ENCODE measurements around the gene TNS3. TPM values are rescaled to one million over a fixed set of nuclear protein-coding genes. Genes with fewer than 3 reads are reported as not detected.

Gene TNS3
- total and polyA plus RNA-seq, 2 donors (not counting 3 experiments of a cell fraction or from before 2014, with no cell fraction given) = 10.4 to 45.1 TPM

GRCh38 chr7:47605816-47606575, 24.1 kb upstream of the TNS3 start:
- Histone ChIP-seq H3K36me3 (ENCODE audit: control insufficient read depth in 2 of 2, extremely low read depth in 1 of 2, insufficient read depth in 2 of 2, low read length in 2 of 2) (no peaks in the 10 kb centered on the region), H3K4me2 (ENCODE audit: insufficient read depth, low read length) (no peak overlapping the region), H3K4me3 (replicated peaks in 1 of 3; ENCODE audit: insufficient read depth in 1 of 3, low read depth in 1 of 3, low read length in 3 of 3) (no peak overlapping the region), H3K27ac (ENCODE audit: insufficient read depth, low read depth, low read length) (no peak overlapping the region), H3K4me1 (ENCODE audit: control insufficient read depth, extremely low read depth, insufficient read depth, low read length) (peaks cover 12% of the 10 kb centered on the region), H3K9ac (replicated peaks; ENCODE audit: extremely low read depth, insufficient read depth, low read length) (no peak overlapping the region), H3K9me3 (replicated peaks; ENCODE audit: control insufficient read depth, insufficient read depth, low read length) (no peaks in the 10 kb centered on the region), H4K20me1 (replicated peaks; ENCODE audit: control insufficient read depth, extremely low read depth, insufficient read depth, low read length) (no peaks in the 10 kb centered on the region), H2AFZ (ENCODE audit: low read depth, low read length) (no peak overlapping the region), H3K79me2 (ENCODE audit: control insufficient read depth, insufficient read depth, low read length) (no peaks in the 10 kb centered on the region), H3K9me1 (replicated peaks; ENCODE audit: control insufficient read depth, extremely low read depth, insufficient read depth, low read length) (no peaks in the 10 kb centered on the region), H3K27me3 (ENCODE audit: control insufficient read depth in 2 of 2, insufficient read depth in 2 of 2, low read length in 2 of 2) (no peaks in the 10 kb centered on the region)
- no peak for FAIRE-seq
- dilution Hi-C loops (cut with MboI; ENCODE audit: extremely low pct_ligation_motif_present, low sequenced_read_pairs) = no loop called here
- no peak for TF ChIP-seq MYC (IDR thresholded peaks at IDR 0.05; ENCODE audit: low read depth, low read length)
- TF ChIP-seq MAX (IDR thresholded peaks at IDR 0.05; ENCODE audit: insufficient read depth, insufficient read length) = no peak
- TF ChIP-seq CTCF (IDR thresholded peaks at IDR 0.05; ENCODE audit: extremely low read depth in 1 of 2, insufficient read depth in 1 of 2, low read depth in 1 of 2, low read length in 2 of 2) = no peak
- TF ChIP-seq POLR2A (IDR thresholded peaks at IDR 0.05; ENCODE audit: low read depth, low read length) = no peak
- TF ChIP-seq POLR2AphosphoS5 (IDR thresholded peaks at IDR 0.05; ENCODE audit: insufficient read depth, low read depth, low read length) = no peak
- TF ChIP-seq EZH2 (IDR thresholded peaks at IDR 0.05; ENCODE audit: borderline replicate concordance, low read depth, low read length, severe bottlenecking) = no peak
- POLR2A ChIA-PET = no interaction called here
- CTCF ChIA-PET = no interaction called here
- intact Hi-C loops (cut with micrococcal nuclease) = no loop called here
- no peak for DNase-seq (ENCODE audit: low read depth, low spot score)
- no TSS peak for BruUV-seq (replicated peaks)

All from endothelial cell of umbilical vein (primary cell).